HS-27A (cell line): Measurements from ENCODE around the gene BCAS1.
A peak's percentile ranks its signal among the peaks of the same experiment; 100 is the strongest.

Source experiments
- DNase-seq: peaks from one replicate; pipeline ENCODE4 v3.0.0-alpha.2; 2012; ENCODE audit warnings: low read depth, missing footprints

Gene BCAS1

GRCh38 chr20:54070187-54070987 lies at the start of gene BCAS1:
Gene BCAS1, minus strand, starts transcription at chr20:54070594. Its CDS starts 11,876 bp downstream, at chr20:54058718.
- no peak for DNase-seq

DNA sequence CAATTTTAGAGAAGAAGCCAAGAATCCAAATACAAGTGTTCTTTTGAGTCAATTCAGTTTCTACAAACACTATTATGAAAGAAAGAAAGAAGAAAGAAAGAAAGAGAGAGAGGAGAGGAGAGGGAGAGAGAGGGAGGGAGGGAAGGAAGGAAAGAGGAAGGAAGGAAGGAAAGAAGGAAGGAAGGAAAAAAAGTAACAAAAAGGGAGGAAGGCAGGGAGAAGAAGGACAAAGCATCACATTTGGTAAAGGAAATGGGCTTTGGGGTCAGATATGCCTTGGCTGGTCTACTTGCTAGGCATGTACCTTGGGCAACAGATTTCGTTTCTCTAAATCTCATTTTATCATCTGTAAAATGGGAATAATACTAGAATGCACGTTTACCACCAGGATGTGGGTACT lies 49.4 kb upstream of the BCAS1 start:
- DNase-seq: no peak

GRCh38 chr20:54118220-54119001 lies 48.0 kb upstream of the BCAS1 start:
- no peak for DNase-seq

- DNase-seq: no peak
Measured at GRCh38 chr20:54116550-54117235, 46.3 kb upstream of the BCAS1 start.

DNA sequence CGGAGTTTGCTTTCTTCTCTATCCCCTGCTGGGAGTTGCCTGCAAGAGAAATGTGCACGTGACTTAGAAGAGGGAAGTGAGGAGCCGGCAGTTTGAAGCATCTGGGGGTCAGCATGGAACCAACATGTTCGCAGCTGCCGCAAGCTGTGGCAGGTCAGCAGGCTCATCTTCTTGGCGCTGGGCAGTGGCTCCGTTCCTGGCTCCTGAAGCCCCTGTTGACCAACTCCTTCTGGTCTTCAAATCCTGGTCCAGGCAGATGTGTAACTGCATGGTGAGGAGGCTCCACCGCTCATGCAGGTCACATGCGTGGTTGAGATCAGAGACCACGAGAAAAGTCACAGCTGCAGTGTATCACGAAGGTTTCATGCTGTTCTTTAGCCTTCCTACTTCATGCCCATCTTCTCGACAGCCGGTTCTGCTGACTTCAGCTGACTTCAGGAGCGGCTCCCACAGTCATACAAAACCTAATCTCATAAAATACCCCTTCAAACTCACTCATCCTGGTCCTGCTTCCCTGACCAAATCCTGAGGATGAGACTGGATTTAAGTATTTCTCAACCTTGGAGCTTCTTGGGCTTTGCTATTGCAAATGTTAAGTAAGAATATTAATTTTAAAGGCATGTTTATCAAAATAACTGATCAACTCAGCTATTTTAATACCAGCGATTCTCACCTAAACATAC lies 44.9 kb upstream of the BCAS1 start:
- no peak for DNase-seq

DNA sequence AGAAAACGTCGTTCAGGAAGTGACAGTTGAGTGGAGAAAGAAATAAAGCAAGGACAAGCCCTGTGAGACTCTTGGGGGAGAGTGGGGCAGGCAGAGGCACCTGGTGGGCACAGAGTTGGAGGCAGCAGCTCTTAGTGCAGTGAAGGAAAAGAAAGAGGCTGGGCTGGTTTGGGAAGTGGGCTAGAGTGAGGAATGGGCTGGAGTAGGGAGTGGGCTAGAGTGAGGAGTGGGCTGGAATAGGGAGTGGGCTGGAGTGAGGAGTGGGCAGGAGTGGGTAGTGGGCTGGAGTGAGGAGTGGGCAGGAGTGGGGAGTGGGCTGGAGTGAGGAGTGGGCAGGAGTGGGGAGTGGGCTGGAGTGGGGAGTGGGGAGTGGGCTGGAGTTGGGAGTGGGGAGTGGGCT lies 43.7 kb upstream of the BCAS1 start:
- DNase-seq: no peak

GRCh38 chr20:54113566-54113965 lies 43.2 kb upstream of the BCAS1 start:
- DNase-seq: no peak

DNA sequence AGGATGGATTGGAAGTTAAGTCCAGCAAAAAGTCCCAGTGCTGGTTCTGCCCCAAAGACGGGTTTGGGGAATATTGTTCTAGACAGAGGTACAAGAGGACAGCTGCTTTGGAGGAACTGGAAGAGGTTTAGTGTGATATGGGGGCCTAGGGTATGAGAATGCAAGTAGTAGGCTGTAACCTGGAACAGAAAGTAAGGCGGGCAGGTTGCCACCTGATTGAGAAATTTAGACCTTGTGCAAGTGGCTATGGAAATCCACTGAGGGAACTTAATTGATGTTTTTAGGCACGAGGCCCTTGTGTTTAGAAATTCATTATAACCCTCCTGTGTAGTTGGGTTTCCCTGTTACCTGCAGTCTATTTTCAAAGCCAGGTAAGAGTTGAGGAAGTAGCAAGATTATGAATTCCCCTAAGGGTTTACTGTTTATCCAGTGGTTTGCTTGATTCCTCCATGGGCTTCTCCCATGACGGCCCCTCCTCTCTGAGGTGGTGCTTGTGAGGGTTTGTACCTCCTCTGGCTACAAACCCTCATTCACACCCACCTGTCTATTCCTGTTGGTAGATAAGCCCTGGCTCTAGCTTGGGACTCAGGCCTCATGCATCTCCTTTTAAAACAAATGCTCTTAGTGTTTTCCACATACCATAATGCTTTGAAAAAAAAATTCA lies 42.0 kb upstream of the BCAS1 start:
- no peak for DNase-seq

- DNase-seq: no peak
Measured at GRCh38 chr20:54111460-54111859, 41.1 kb upstream of the BCAS1 start.

- DNase-seq: no peak
Measured at GRCh38 chr20:54110457-54110856, 40.1 kb upstream of the BCAS1 start.

DNA sequence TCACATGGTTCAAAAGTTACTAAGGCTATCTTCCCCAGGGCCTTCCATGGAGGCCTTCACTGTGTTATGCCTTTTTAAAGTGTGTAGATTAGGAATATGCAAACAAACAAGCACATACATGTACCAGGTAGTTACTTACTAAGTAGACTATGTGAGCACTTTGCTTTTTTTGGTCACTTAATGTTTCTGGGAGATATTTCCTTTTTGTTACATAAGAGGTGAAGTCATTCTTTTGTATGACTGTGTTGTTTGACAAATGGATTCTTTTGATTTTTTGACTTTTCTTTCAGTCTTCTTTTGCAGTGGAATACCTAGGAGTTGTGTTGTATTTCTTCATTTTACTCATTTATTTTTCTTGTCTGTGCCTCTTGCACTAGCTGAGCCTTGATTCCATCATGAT lies 39.6 kb upstream of the BCAS1 start:
- no peak for DNase-seq

DNA sequence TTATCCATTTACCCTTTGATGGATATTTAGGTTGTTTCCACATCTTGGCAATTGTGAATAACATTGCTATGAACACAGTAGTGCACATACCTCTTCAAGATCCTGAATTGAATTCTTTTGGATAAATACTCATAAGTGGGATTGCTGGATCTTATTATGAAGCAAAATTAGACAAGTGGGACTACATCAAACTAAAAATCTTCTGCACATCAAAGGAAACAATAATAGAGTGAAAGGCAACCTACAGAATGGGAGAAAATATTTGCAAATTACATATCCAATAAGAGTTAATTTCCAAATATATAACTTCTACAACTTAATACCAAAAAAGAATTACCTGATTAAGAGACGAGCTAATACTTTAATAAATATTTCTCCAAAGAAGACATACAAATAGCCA lies 38.4 kb upstream of the BCAS1 start:
- no peak for DNase-seq

GRCh38 chr20:54108326-54108642 lies 37.9 kb upstream of the BCAS1 start:
- no peak for DNase-seq

DNA sequence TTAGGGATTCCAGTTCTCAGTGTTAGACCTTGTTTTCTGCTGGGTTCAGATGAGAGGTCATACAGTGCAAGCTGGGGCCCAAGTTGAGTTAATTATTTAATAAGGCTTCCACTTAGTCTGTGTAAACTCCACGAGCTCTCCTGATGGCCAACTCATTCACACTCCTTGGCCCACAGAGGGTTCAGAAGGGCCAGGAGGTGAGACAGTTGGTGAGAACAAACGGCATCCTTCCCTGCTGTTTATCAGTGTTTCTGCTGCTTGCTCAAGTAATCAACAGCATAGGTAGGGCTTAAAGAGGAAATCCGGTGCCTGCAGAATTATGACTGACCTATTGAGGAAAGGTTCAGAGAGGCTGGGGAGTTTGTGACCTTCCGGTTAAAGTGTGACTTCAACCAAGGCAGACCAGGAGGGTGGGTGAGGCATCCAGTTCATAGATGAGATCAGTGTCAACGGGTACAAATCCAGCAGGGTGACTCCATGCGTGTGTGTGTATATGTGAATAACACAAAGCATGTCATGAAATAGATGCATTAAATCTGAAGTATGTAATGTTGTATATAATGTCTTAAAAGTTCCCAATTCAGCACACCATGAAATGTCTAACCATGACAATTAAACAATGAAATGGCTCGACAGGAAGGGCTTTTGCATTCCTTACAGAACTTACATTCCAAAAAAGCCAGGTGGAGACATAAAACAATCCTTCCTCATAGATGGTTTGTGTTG lies 37.4 kb upstream of the BCAS1 start:
- DNase-seq: no peak

DNA sequence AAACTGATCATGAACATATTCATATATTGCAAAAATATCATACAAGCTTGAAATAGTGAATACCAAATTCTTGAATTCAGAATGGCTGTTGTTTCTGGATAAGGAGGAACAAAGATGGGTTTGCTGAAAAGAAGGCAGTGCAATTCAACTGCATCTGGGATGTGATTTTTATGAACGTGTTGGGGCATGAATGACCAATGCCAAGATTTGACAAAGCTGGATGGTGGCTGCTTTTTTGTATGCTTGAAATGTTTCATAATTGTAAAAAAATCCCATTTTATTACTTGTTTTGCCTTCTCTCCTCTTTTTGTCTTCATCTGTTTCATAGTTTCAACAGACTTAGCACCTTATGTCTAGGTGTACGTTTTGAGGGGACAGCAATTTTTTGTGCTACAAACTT lies 36.8 kb upstream of the BCAS1 start:
- DNase-seq: no peak

GRCh38 chr20:54106162-54106561 lies 35.8 kb upstream of the BCAS1 start:
- DNase-seq: no peak

DNA sequence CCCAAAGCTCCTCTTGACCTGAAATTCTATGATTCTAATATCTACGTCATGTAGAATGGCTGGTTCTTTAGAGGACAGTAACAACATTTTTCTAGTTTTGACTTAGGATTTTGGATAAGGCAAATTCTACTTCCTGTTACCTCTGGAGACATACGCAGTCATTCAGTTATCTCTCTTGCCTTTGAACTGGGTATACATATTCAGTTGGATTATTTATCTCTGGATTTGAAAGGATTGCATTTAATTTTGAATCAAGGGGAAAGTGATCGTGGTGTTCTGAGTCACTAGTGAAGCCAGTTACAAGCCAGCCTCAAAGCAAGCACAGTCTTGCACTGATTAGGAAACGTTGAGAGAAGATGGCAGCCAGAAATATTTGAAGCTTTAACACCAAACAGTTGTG lies 35.3 kb upstream of the BCAS1 start:
- DNase-seq: no peak

- DNase-seq: no peak
Measured at GRCh38 chr20:54104781-54105180, 34.4 kb upstream of the BCAS1 start.

GRCh38 chr20:54103762-54104600 lies 33.6 kb upstream of the BCAS1 start:
- no peak for DNase-seq

GRCh38 chr20:54103067-54103761 lies 32.8 kb upstream of the BCAS1 start:
- peak; percentile 47 for DNase-seq
